HG02981 (cell line): Measurements from ENCODE around the gene DSG1.
A peak's percentile ranks its signal among the peaks of the same experiment; 100 is the strongest.
"Not testable (repeated sequence)": the region's sequence is repeated elsewhere in the genome, so short reads cannot be mapped to it uniquely, and the experiment has no call there.

Experiments
- ATAC-seq: cut with Tn5 transposase; IDR thresholded peaks from one replicate; pipeline ENCODE4 v1.9.1; 2021; ENCODE audit warnings: mild to moderate bottlenecking, moderate library complexity; ENCODE audit not compliant: unreplicated experiment

The DSG1 gene

GRCh38 chr18:31317860-31318259 is at the start of gene DSG1:
DSG1 (plus strand) TSS chr18:31318160; CDS start chr18:31318301, 141 bp downstream.
- no peak for ATAC-seq

GRCh38 chr18:31268985-31269406 is 49.0 kb upstream of the DSG1 start:
- peak; percentile 39 for ATAC-seq

- no peak for ATAC-seq
Observed at GRCh38 chr18:31269566-31269965, 48.4 kb upstream of the DSG1 start.

GRCh38 chr18:31270578-31270977 is 47.4 kb upstream of the DSG1 start:
- ATAC-seq: no peak

- ATAC-seq: no peak
Observed at GRCh38 chr18:31273812-31274527, 44.0 kb upstream of the DSG1 start.

- no peak for ATAC-seq
Observed at GRCh38 chr18:31274931-31275330, 43.0 kb upstream of the DSG1 start.

GRCh38 chr18:31275722-31276463 is 42.1 kb upstream of the DSG1 start:
- no peak for ATAC-seq

GRCh38 chr18:31278609-31279071 is 39.3 kb upstream of the DSG1 start:
- ATAC-seq: no peak

- ATAC-seq: no peak
Observed at GRCh38 chr18:31280502-31280901, 37.5 kb upstream of the DSG1 start.

GRCh38 chr18:31281437-31281836 is 36.5 kb upstream of the DSG1 start:
- no peak for ATAC-seq

- not testable (repeated sequence) for ATAC-seq
Observed at GRCh38 chr18:31289446-31289845, 28.5 kb upstream of the DSG1 start.

- ATAC-seq: no peak
Observed at GRCh38 chr18:31291688-31292087, 26.3 kb upstream of the DSG1 start.

GRCh38 chr18:31294199-31294747 is 23.7 kb upstream of the DSG1 start:
- no peak for ATAC-seq

GRCh38 chr18:31297248-31297647 is 20.7 kb upstream of the DSG1 start:
- ATAC-seq: no peak

- ATAC-seq: no peak
Observed at GRCh38 chr18:31301201-31301655, 16.7 kb upstream of the DSG1 start.

GRCh38 chr18:31302991-31303390 is 15.0 kb upstream of the DSG1 start:
- no peak for ATAC-seq

GRCh38 chr18:31303771-31304170 is 14.2 kb upstream of the DSG1 start:
- no peak for ATAC-seq

GRCh38 chr18:31309115-31309514 is 8.8 kb upstream of the DSG1 start:
- ATAC-seq: no peak

- no peak for ATAC-seq
Observed at GRCh38 chr18:31316974-31317373, 986 bp upstream of the DSG1 start.

GRCh38 chr18:31321719-31322118 is 3.8 kb downstream of the DSG1 start:
- no peak for ATAC-seq

- no peak for ATAC-seq
Observed at GRCh38 chr18:31325051-31325450, 7.1 kb downstream of the DSG1 start.
